ENCODE results near the gene GYS1. TPM values are rescaled to one million over a fixed set of nuclear protein-coding genes. Genes with fewer than 3 reads are reported as not detected.

Gene GYS1
- total and polyA plus RNA-seq, 4 donors, result 2.6 to 8.7 (median 6.3) TPM

DNA sequence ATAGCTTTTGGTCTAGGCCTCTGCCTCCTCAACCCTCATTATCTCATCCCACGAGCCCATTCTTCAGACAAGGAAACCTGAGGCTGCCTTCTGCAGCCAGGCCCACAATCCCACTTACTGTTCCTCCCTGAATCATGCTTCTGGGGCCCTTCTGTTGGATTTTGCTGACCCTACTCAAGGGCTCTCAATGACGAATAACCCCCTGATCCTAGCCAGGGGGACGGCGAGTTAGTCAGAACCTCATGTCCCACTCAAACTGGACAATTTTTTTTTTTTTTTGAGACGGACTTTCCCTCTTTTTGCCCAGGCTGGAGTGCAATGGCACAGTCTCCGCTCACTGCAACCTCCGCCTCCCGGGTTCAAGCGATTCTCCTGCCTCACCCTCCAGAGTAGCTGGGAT, 29.0 kb upstream of the GYS1 start:
- Histone ChIP-seq H3K9ac (ENCODE audit: low read depth in 1 of 2, low read length in 2 of 2) (no peak overlapping the region), H3K9me3 (ENCODE audit: control insufficient read depth in 4 of 4, low read length in 3 of 4) (no peaks in the 10 kb centered on the region), H3K36me3 (ENCODE audit: control insufficient read depth in 4 of 4, insufficient read depth in 3 of 4, low read depth in 1 of 4, low read length in 3 of 4) (no peaks in the 10 kb centered on the region), H3K27me3 (ENCODE audit: control insufficient read depth in 4 of 4, insufficient read depth in 4 of 4, low read length in 3 of 4) (no peaks in the 10 kb centered on the region), H3K4me1 (ENCODE audit: control insufficient read depth in 4 of 4, insufficient read depth in 4 of 4, low read length in 3 of 4) (peaks cover 5 to 22% (median 16%) of the 10 kb centered on the region in 4 donors), H3K4me3 (ENCODE audit: low read depth in 1 of 3, low read length in 3 of 3) (no peak overlapping the region), H3K27ac (ENCODE audit: low read depth in 1 of 2, low read length in 2 of 2) (no peak overlapping the region)
- TF ChIP-seq YY1 (IDR thresholded peaks at IDR 0.05), result no peak
- TF ChIP-seq, protein P1, sequence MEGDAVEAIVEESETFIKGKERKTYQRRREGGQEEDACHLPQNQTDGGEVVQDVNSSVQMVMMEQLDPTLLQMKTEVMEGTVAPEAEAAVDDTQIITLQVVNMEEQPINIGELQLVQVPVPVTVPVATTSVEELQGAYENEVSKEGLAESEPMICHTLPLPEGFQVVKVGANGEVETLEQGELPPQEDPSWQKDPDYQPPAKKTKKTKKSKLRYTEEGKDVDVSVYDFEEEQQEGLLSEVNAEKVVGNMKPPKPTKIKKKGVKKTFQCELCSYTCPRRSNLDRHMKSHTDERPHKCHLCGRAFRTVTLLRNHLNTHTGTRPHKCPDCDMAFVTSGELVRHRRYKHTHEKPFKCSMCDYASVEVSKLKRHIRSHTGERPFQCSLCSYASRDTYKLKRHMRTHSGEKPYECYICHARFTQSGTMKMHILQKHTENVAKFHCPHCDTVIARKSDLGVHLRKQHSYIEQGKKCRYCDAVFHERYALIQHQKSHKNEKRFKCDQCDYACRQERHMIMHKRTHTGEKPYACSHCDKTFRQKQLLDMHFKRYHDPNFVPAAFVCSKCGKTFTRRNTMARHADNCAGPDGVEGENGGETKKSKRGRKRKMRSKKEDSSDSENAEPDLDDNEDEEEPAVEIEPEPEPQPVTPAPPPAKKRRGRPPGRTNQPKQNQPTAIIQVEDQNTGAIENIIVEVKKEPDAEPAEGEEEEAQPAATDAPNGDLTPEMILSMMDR (IDR thresholded peaks at IDR 0.05; ENCODE audit: low read depth, low read length, missing input control), result no peak
- no peak for TF ChIP-seq FOXA2 (IDR thresholded peaks at IDR 0.05)
- TF ChIP-seq JUND (IDR thresholded peaks at IDR 0.05), result no peak
- TF ChIP-seq, protein P2, sequence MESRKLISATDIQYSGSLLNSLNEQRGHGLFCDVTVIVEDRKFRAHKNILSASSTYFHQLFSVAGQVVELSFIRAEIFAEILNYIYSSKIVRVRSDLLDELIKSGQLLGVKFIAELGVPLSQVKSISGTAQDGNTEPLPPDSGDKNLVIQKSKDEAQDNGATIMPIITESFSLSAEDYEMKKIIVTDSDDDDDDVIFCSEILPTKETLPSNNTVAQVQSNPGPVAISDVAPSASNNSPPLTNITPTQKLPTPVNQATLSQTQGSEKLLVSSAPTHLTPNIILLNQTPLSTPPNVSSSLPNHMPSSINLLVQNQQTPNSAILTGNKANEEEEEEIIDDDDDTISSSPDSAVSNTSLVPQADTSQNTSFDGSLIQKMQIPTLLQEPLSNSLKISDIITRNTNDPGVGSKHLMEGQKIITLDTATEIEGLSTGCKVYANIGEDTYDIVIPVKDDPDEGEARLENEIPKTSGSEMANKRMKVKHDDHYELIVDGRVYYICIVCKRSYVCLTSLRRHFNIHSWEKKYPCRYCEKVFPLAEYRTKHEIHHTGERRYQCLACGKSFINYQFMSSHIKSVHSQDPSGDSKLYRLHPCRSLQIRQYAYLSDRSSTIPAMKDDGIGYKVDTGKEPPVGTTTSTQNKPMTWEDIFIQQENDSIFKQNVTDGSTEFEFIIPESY (IDR thresholded peaks at IDR 0.05), result no peak
- no peak for TF ChIP-seq HNF4A (conservative IDR thresholded peaks at IDR 0.05)
- no peak for TF ChIP-seq TAF1 (conservative IDR thresholded peaks at IDR 0.05)
- no peak for TF ChIP-seq RXRA (IDR thresholded peaks at IDR 0.05)
- TF ChIP-seq FOXA1 (IDR thresholded peaks at IDR 0.05), result no peak
- TF ChIP-seq GABPA (IDR thresholded peaks at IDR 0.05 in 1 of 2, conservative IDR thresholded peaks at IDR 0.05 in 1 of 2), result no peak
- TF ChIP-seq, protein P3, sequence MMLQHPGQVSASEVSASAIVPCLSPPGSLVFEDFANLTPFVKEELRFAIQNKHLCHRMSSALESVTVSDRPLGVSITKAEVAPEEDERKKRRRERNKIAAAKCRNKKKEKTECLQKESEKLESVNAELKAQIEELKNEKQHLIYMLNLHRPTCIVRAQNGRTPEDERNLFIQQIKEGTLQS (IDR thresholded peaks at IDR 0.05), result no peak
- TF ChIP-seq, protein P4, sequence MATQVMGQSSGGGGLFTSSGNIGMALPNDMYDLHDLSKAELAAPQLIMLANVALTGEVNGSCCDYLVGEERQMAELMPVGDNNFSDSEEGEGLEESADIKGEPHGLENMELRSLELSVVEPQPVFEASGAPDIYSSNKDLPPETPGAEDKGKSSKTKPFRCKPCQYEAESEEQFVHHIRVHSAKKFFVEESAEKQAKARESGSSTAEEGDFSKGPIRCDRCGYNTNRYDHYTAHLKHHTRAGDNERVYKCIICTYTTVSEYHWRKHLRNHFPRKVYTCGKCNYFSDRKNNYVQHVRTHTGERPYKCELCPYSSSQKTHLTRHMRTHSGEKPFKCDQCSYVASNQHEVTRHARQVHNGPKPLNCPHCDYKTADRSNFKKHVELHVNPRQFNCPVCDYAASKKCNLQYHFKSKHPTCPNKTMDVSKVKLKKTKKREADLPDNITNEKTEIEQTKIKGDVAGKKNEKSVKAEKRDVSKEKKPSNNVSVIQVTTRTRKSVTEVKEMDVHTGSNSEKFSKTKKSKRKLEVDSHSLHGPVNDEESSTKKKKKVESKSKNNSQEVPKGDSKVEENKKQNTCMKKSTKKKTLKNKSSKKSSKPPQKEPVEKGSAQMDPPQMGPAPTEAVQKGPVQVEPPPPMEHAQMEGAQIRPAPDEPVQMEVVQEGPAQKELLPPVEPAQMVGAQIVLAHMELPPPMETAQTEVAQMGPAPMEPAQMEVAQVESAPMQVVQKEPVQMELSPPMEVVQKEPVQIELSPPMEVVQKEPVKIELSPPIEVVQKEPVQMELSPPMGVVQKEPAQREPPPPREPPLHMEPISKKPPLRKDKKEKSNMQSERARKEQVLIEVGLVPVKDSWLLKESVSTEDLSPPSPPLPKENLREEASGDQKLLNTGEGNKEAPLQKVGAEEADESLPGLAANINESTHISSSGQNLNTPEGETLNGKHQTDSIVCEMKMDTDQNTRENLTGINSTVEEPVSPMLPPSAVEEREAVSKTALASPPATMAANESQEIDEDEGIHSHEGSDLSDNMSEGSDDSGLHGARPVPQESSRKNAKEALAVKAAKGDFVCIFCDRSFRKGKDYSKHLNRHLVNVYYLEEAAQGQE (IDR thresholded peaks at IDR 0.05), result no peak
- no peak for TF ChIP-seq EGR1 (IDR thresholded peaks at IDR 0.05; ENCODE audit: low read depth in 2 of 2)
- no peak for TF ChIP-seq HNF4G (IDR thresholded peaks at IDR 0.05)
- TF ChIP-seq RAD21 (IDR thresholded peaks at IDR 0.05), result no peak
- 90% methylated on average over 9 of the region's 9 CpGs for WGBS
- DNase-seq (ENCODE audit: low spot score), result no peak

All from liver (tissue), 9 donors.